A673 (cell line): Measurements from ENCODE around the gene ITGB2. TPM values are rescaled to one million over a fixed set of nuclear protein-coding genes. Genes with fewer than 3 reads are reported as not detected.

Source experiments
- BruUV-seq: library from RNA; stranded (reverse); fragments of 400-500 nt; replicated peaks from 2 replicates; lab custom pipeline; 2021; lab: Mats Ljungman, UMichigan
- CTCF ChIA-PET: fragments of 300-600 bp; sonication (Branson Sonifier 250); formaldehyde crosslinking; loops from one replicate; lab custom pipeline; 2022; ENCODE audit warnings: antibody characterized with exemption; lab: Charles Lee
- POLR2A ChIA-PET: fragments of 300-600 bp; sonication (Branson Sonifier 250); formaldehyde crosslinking; loops from one replicate; lab custom pipeline; 2022; ENCODE audit warnings: antibody characterized with exemption; ENCODE audit not compliant: low non-redundant PET; lab: Charles Lee
- DNase-seq: peaks from one replicate; pipeline ENCODE4 v3.0.0-alpha.2; 2015; ENCODE audit warnings: low spot score
- H3K27ac ChIP-seq: fragments of 200-600 bp; sonication (generic); 2 replicates; pipeline ENCODE4 v1.5.1; 2016; ENCODE audit warnings: mixed run types, low read depth, mild to moderate bottlenecking, mixed read lengths, antibody characterized with exemption, low read length; ENCODE audit not compliant: poor library complexity, severe bottlenecking
- H3K27me3 ChIP-seq: fragments of 200-600 bp; sonication (generic); replicated peaks from 2 replicates; pipeline ENCODE4 v1.6.1; 2017; ENCODE audit warnings: mixed run types, low read depth, mild to moderate bottlenecking, mixed read lengths, antibody characterized with exemption, low read length; ENCODE audit not compliant: insufficient read depth, poor library complexity
- H3K36me3 ChIP-seq: fragments of 200-600 bp; sonication (generic); 2 replicates; pipeline ENCODE4 v1.6.1; 2016; ENCODE audit warnings: mixed run types, mild to moderate bottlenecking, mixed read lengths, antibody characterized with exemption, low read length; ENCODE audit not compliant: insufficient read depth, poor library complexity, severe bottlenecking
- H3K4me1 ChIP-seq: fragments of 200-600 bp; sonication (generic); 2 replicates; pipeline ENCODE4 v1.6.1; 2017; ENCODE audit warnings: mixed run types, mild to moderate bottlenecking, mixed read lengths, antibody characterized with exemption, low read length; ENCODE audit not compliant: insufficient read depth, poor library complexity, severe bottlenecking
- H3K4me3 ChIP-seq: fragments of 200-600 bp; sonication (generic); 2 replicates; pipeline ENCODE4 v1.5.1; 2016; ENCODE audit warnings: low read depth, mixed run types, mild to moderate bottlenecking, mixed read lengths, low read length; ENCODE audit not compliant: poor library complexity, severe bottlenecking
- H3K9me3 ChIP-seq: fragments of 200-600 bp; sonication (generic); 2 replicates; pipeline ENCODE4 v1.6.1; 2016; ENCODE audit warnings: mixed run types, low read depth, mild to moderate bottlenecking, mixed read lengths, antibody characterized with exemption, low read length; ENCODE audit not compliant: poor library complexity, severe bottlenecking
- CTCF ChIP-seq: fragments of 300-800, 200-600 bp; sonication (generic); conservative IDR thresholded peaks from 2 replicates; pipeline ENCODE4 v1.5.1; 2017; ENCODE audit warnings: low read depth, mild to moderate bottlenecking, antibody characterized with exemption, low read length, moderate library complexity, mixed read lengths
- EZH2 ChIP-seq: fragments of 200-600 bp; sonication (generic); IDR thresholded peaks from 2 replicates; pipeline ENCODE4 v1.6.1; 2017; ENCODE audit warnings: borderline replicate concordance, low read depth, mild to moderate bottlenecking, mixed read lengths, antibody characterized with exemption, low read length; ENCODE audit not compliant: poor library complexity, severe bottlenecking
- intact Hi-C: fragments of 100-400 bp; cut with micrococcal nuclease; formaldehyde crosslinking; loops from one replicate; pipeline ENCODE4 v1.10.0; 2022; ENCODE audit not compliant: unreplicated experiment
- total RNA-seq: library from RNA; stranded (reverse); gene quantifications from 2 replicates; pipeline ENCODE4 v1.2.3, GENCODE V29; 2021

The ITGB2 gene
- total RNA-seq, 1 experiment from 2014 or later, result 5.0 TPM

- TF ChIP-seq EZH2, result no peak
- no peak for TF ChIP-seq CTCF
- ChIA-PET POLR2A (no interaction called here), CTCF (no interaction called here)
- intact Hi-C loops, result no loop called here
- BruUV-seq, result no TSS peak
- H3K27ac ChIP-seq, result peak overlapping the region; percentile 100
- no peaks in the 10 kb centered on the region for H3K27me3 ChIP-seq
- no peaks in the 10 kb centered on the region for H3K9me3 ChIP-seq
- no peak overlapping the region for H3K4me3 ChIP-seq
- no peaks in the 10 kb centered on the region for H3K36me3 ChIP-seq
- DNase-seq, result no peak
- H3K4me1 ChIP-seq, result peaks cover 67% of the 10 kb centered on the region
Observed at GRCh38 chr21:44921928-44922327, 1.2 kb upstream of the ITGB2 start.

DNA sequence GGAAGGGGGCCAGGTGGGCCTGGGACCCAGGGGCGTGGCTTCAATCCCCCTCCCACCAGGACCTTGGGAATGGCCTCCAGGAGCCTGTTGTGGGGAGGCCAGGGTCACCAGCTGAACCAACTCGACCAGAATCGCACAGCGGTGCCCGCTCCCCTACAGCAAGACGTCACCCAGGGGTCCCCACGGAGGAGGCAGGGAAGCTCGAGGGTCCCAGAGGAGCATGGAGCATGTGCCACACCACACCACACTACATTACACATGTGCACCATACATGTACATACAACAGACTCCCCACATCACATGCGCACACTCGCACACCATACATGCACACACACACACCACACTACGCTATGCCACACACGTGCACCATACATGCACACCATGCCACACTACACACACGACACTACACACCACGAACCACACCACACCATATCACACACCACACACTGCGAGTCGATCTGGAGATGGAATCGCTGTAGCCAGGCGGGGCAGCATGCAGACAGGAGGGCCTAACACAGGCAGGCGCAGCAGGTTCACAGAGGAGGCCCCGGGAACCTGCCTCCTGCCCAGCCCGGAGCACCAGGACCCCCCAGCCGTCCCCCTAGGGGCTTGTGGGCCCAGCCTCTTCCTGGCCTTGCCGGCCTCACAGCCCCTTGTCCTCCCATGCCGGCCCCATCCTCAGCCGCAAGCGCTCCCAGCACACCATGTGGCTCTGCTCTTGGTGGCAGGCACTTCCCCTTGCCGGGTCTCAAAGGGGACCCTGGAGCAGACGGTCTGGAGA, 596 bp downstream of the ITGB2 start:
- ChIA-PET CTCF (no interaction called here), POLR2A (no interaction called here)
- no peak overlapping the region for H3K4me3 ChIP-seq
- no peak for DNase-seq
- no TSS peak for BruUV-seq
- peak overlapping the region; percentile 76 for H3K27ac ChIP-seq
- TF ChIP-seq CTCF (no peak), EZH2 (no peak)
- no peaks in the 10 kb centered on the region for H3K27me3 ChIP-seq
- no peaks in the 10 kb centered on the region for H3K36me3 ChIP-seq
- H3K9me3 ChIP-seq, result no peaks in the 10 kb centered on the region
- intact Hi-C loops, result no loop called here
- H3K4me1 ChIP-seq, result peaks cover 61% of the 10 kb centered on the region

DNA sequence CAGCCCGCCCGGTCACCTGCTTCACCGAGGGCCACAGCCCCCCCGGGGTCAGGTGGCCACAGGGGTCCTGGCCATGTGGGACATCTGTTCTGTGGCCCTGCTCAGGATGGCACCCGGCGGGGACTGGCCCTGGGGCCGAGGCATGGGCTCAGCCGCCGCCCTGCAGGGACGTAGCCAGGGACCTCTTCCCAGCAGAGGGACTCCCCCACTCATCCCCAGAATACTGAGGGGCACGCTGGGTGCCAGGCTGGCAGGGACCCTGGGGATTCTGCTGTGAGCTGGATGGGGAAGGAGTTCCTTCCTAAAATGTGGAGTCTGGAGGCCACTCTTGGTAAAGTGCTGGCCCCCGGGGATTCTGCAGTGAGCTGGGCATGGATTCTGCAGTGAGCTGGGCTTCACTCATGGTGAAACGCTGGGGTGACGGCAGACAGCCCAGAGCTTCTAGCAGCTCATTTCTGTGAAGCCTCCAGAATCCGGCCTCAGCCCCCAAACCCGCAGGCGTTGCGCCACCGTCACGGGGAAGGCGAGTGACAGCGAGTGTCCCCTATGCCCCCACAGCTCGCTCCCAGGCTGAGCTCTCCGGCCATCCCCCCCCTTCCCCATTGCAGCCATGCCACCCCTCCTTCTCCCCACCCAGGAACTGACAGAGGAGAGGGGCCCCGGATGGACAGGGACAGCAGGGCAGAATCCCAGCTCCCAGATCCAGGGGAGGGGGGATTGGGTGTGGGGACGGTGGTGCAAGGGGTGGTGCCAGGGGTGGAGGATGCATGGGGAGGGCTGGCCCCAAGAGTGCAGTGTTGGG, 1.4 kb downstream of the ITGB2 start:
- Histone ChIP-seq H3K4me1 (peaks cover 55% of the 10 kb centered on the region), H3K36me3 (no peaks in the 10 kb centered on the region), H3K27me3 (no peaks in the 10 kb centered on the region), H3K9me3 (no peaks in the 10 kb centered on the region), H3K27ac (peak overlapping the region; percentile 76), H3K4me3 (no peak overlapping the region)
- TF ChIP-seq CTCF (no peak), EZH2 (no peak)
- no TSS peak for BruUV-seq
- POLR2A ChIA-PET, result interaction anchor here (0.6 kb wide), 1 partner anchor 128 kb away, joined by 3 read pairs; no protein-coding TSS in a partner anchor
- DNase-seq, result no peak
- intact Hi-C loops, result no loop called here
- CTCF ChIA-PET, result no interaction called here
